ENCODE measurements around the gene NR2C2.

Gene NR2C2

DNA sequence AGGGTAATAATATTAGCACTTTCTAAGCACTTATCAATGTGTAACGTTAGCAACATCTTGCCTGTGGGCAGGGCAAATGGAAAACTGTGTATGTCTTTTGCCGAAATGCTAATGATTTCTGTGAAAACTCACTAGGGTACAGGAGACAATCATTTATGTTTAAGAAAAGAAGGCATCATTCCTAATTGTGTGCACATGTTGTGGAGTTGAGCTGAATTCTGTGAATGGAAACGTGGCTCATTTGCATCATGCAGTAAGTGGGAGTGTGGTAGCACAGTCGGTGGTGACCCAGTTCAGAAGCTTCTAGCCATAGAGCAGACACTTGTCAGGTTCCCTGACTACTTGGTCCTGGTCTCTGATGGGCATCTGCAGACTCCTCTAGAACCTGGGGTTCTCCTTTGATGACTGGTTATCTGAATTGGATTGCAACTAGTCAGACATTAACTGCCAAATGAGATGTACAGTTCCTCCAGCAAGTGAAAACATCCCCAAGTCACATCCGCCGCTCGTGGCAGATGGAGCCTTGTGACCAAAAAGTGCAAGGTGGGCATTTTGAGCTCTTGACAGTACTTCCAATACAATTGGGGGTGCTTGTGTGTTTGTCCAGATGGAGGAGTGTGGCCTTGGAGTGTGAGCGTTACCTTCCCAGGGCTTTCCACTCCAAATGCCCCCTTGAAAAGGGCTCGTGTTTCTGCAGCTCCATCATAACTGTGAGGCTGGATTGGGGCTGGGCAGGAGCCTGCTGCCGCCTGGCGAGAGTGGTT lies 96.2 kb downstream of the NR2C2 start:
- TF ChIP-seq GATA2 (IDR thresholded peaks at IDR 0.05; ENCODE audit: low read depth, low read length) (no peak), GATA3 (IDR thresholded peaks at IDR 0.05; ENCODE audit: low read depth, low read length) (no peak)

DNA sequence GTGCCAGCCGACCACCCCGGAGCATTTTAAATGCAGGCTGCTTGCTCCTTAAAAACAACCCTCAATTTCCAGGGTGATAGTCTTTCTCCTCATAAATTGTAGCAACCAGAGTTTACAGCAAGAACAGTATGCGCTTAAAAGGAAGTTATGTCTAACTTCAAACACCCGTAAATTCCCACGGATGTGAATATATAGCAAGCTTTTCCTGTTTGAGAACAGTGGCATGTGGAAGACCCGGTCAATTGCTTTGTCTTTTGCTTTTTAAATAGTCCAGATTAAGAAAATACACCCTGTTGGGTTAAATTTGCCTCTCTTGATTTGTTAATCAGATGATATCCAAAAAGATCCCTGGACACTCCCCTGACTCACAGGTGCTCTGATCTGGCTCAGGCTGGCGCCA lies 96.9 kb downstream of the NR2C2 start:
- TF ChIP-seq GATA2 (IDR thresholded peaks at IDR 0.05; ENCODE audit: low read depth, low read length) (no peak), GATA3 (IDR thresholded peaks at IDR 0.05; ENCODE audit: low read depth, low read length) (no peak)

DNA sequence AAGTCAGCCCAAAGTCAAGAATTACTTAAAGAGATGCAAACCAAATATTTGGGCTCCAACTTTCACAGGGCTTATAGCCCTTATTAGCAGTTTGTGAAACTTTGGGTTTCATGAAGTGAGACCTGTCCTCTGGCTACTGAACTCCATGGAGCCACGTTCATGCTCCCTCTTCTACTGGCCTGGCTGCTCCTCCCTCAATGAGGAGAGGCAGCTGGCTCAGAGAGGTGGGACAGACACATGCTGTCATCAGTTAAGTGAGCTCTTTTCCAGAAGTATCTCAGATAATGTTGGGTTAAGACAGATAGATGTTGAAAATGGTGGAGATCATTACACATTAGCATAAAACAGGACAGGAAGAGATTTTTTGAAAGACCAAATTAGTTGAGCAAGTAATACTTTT lies 98.3 kb downstream of the NR2C2 start:
- TF ChIP-seq GATA2 (IDR thresholded peaks at IDR 0.05; ENCODE audit: low read depth, low read length) (no peak), GATA3 (IDR thresholded peaks at IDR 0.05; ENCODE audit: low read depth, low read length) (no peak)

DNA sequence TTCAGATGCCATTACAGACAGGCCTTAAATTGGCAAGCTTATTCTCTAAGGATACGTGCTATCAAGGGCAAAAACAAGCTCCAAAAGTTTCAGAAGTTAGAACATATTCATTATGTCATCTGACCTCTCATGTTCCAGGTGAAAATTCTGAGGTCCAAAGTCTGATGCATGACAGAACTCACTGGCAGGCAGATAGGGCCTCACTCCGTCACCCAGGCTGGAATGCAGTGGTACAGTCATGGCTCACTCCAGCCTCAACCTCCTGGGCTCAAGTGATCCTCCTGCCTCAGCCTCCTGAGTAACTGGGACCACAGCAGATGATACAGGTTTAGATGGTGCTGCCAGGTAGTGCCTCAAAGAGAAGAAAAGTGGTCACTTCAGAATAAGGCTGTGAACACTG lies 102.2 kb downstream of the NR2C2 start:
- TF ChIP-seq GATA2 (IDR thresholded peaks at IDR 0.05; ENCODE audit: low read depth, low read length), result no peak
- TF ChIP-seq GATA3 (IDR thresholded peaks at IDR 0.05; ENCODE audit: low read depth, low read length), result no peak

DNA sequence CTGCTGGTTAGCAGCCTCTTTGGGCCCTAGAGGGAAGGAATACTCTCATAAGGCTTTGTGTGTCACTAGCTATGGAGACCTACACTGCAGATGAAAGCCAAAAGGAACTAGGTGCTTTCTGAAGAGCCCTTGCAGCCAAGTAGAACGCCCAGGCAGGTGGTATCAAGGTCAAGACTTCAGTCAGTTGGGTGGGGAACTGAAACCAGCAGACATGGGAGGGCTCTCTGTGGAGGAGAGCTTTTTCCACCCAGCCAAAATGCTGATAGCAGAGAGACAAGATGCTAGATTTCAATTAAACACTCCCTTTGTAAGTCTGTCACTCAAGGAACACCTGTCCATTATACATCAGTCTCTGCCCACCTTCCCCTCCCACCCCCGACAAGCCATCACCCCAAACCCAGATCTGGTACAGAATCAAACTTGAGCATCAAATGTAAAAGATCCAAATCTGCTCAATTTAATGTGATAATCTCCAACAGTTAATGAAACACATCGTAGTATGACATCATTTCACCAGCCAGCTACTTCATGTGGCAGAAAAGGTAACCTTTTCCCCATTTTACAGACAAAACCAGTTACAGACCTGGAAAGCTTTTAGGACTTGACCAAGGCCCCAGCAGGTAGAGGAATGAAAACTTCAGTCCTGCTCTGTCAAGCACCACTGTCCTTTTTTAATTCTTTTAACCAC lies 103.2 kb downstream of the NR2C2 start:
- TF ChIP-seq GATA2 (IDR thresholded peaks at IDR 0.05; ENCODE audit: low read depth, low read length), result no peak
- no peak for TF ChIP-seq GATA3 (IDR thresholded peaks at IDR 0.05; ENCODE audit: low read depth, low read length)

DNA sequence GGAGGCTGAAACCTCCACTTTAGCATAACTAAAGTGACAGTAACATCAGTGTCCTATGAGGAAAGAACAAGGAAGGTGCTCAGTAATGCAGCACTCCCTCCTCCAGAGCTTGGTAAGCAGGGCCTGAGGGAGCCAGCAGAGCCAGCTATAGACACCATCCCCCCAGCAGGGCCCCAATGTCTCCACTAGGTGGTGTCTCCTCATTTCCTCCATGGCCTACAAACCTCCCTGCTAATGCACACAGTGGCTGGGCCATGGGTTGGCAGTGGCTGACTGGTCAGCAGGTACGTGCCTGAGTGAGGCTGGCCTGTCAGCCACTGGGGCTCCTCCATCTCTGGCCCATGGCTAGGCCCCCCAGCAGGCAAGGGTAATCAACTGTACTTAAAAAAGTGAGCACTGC lies 104.1 kb downstream of the NR2C2 start:
- TF ChIP-seq GATA2 (IDR thresholded peaks at IDR 0.05; ENCODE audit: low read depth, low read length) (no peak), GATA3 (IDR thresholded peaks at IDR 0.05; ENCODE audit: low read depth, low read length) (no peak)

DNA sequence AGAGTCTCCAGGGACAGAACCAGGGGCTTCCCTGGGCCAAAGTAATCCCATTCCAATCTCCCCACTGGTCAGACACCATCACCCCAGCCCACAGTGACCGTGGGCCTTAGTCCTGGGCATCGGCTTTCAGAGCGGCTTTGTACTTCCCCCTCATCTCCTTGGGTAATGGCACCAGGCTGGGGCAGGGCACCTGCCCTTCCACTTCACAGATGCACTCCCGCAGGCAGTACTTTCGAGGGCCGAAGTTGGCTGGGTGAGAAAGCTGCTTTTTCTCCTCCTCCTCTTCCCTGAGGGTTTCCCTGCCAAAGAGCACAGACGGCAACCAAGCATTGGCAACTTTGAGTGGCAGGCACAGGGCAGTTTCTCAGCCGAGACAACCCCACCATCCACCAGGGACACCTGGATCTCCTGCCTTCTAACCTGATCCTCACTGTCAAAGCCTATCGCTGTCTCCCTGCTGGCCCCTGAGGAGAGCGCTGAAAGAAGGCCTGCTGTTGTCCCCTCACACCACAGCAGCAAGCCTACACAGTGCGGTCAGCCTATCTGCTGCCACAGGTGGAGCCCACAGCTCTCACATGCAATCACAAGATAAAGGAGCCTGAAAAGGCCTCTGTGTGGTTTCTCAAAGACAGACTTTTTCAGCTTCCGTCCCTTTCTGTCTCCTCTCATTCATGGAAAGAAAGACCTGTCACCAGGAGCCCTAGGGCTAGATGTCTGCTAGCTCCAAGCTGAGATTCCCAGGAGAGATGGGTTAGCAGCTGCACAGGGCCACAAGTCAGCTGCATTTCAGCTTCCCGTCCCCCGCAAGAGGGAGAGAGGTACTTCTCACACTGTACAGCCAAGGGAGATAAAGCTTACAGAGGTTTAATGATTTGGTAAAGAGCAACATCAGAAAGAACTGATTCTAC lies 105.2 kb downstream of the NR2C2 start:
- TF ChIP-seq GATA2 (IDR thresholded peaks at IDR 0.05; ENCODE audit: low read depth, low read length), result 0 out of 2 replicates have a peak, but pooled peaks have one; percentile 15
- no peak for TF ChIP-seq GATA3 (IDR thresholded peaks at IDR 0.05; ENCODE audit: low read depth, low read length)

DNA sequence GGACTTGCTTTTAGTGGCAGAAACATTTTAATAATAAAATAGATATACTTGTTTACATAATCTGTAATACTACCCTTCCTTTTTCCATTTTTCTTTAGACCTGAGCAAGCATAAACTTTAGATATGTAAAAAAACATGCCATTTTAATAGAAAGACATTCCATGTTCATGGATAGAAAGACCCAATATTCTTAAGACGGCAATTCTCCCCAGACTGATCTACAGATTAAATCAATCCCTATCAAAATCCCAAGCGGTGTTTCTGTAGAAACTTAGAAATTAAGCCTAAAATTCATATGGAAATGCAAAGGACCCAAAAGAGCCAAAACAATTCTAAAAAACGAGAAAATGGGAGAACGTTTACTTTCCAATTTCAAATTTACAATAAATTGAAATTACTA lies 106.2 kb downstream of the NR2C2 start:
- no peak for TF ChIP-seq GATA3 (IDR thresholded peaks at IDR 0.05; ENCODE audit: low read depth, low read length)
- no peak for TF ChIP-seq GATA2 (IDR thresholded peaks at IDR 0.05; ENCODE audit: low read depth, low read length)

DNA sequence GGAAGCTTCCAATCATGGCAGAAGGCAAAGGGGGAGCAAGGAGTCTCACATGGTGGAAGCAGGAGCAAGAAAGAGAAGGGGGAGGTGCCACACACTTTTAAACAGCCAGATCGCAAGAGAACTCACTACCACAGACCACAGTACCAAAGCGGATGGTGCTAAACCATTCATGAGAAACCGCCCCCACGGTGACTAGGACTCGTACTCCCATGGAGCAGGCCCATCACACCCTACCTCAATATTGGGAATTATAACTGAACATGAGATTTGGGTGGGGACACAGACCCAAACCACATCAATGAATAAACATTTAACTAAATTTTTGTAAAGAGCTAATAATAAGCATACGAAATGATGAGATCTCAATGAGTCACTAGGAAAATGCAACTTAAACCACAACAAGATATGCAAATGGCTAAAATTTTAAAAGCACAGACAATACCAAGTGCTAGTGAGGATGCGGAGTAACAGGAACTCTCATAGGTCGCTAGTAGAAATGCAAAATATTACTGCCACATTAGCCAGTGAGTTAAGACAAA lies 107.7 kb downstream of the NR2C2 start:
- no peak for TF ChIP-seq GATA3 (IDR thresholded peaks at IDR 0.05; ENCODE audit: low read depth, low read length)
- no peak for TF ChIP-seq GATA2 (IDR thresholded peaks at IDR 0.05; ENCODE audit: low read depth, low read length)

DNA sequence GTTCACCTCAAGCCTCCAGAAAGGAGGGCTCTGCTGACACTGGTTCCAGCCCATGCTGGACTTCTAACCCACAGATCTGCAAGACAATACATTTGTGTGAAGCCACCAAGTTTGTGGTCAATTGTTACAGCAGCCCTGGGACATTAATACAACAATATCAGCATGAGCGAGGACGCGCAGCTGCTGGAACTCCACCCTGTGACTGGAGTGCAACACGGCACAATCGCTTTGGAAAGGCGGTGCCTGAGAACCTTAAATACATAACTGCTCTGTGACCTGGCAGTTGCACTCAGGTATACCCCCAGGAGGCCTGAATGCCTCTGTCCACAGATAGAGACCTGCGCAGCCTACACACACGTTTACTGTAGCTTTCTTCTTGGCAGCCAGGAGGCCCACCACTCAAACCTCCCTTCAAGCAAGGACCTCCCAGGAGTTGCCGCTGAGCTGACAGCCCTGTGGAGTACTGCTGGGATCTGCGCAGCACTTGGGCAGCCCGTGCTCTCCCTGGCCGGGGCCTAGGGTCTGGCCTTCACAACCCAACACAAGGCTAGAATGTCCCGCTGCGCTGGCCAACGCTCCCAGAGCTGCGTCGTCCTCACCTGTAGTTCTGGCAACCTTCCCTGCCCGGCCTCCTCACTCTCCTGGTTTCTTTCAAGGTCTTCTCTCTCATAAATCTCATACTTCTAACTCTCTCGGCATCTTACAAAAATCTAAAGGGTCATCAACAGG lies 109.5 kb downstream of the NR2C2 start:
- TF ChIP-seq GATA2 (IDR thresholded peaks at IDR 0.05; ENCODE audit: low read depth, low read length), result no peak

DNA sequence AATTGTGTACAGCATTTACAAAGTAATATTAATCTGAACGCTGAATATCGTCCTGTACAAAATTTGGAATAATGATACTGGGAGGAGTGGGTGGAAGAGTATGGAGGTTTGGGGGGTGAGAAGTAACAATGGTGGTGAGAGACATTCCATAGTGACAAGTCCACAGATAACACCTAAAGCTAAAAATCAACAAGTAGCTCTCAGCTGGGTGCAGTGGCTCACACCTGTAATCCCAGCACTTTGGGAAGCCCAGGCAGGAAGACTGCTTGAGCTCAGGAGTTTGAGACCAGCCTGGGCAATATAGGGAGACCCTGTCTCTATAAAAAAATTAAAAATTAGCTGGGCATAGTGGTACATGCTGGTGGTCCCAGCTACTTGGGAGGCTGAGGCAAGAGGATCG lies 112.6 kb downstream of the NR2C2 start:
- TF ChIP-seq GATA3 (IDR thresholded peaks at IDR 0.05; ENCODE audit: low read depth, low read length), result no peak
- no peak for TF ChIP-seq GATA2 (IDR thresholded peaks at IDR 0.05; ENCODE audit: low read depth, low read length)

DNA sequence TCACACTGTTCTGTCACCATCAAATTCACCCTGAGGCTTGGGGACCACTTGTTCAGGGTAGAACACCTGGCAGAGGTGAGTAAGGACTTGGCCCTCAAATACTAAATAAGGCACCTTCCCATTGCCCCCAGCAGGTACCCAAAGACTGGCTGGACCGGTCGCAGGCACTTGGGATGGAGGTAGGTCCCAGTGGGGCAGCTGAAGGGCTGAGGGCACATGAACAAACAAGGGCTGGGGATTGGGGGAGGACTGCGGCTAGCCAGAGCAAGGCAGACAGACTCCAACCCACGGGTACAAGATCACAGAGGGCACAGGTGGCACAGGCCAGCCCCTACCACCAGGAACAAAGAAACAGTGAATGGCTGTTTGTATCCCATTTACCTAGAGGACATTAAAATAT lies 115.9 kb downstream of the NR2C2 start:
- TF ChIP-seq GATA3 (IDR thresholded peaks at IDR 0.05; ENCODE audit: low read depth, low read length) (no peak), GATA2 (IDR thresholded peaks at IDR 0.05; ENCODE audit: low read depth, low read length) (no peak)

DNA sequence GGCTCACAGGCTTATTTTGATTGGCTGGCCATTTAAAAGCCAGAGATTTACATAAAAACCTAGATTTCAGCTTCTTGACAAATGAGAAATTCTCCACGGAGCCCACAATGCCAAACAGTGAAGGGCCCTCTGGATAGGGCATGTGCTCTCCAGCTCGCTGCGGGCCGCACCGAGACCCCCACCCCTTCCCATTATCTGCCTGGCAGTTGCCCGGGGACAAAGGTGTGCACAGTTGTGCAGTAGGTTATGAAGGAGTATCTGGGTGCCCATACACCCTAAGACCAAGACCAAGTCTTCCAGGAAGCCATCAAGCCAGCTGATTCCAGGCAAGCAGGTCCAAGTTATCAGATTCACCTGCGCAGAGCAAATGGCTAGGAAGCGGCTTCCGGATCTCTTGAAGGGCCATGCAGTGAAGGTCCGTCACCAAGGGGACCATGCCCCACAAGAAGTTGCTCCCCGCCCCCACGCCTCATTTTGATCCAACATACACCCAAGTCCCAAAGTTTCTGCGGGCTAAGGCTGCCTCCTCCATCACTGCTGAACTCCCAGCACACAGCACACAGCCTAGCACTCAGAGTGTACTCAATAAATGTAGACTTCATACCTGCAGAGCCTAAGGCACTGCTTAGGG lies 116.4 kb downstream of the NR2C2 start:
- no peak for TF ChIP-seq GATA2 (IDR thresholded peaks at IDR 0.05; ENCODE audit: low read depth, low read length)
- TF ChIP-seq GATA3 (IDR thresholded peaks at IDR 0.05; ENCODE audit: low read depth, low read length), result no peak

All from SH-SY5Y (cell line).